NCI-H524 (cell line): ENCODE data around the gene GNMT.

Experiments used
- DNase-seq, 2 experiments: peaks; one replicate each; lab custom pipeline; 2025; lab: John Stamatoyannopoulos, UW

The GNMT gene

GRCh38 chr6:42960243-42961019, at the start of gene GNMT:
Gene GNMT (plus strand): TSS chr6:42960754. CDS start chr6:42960768, 14 bp downstream.
- DNase-seq: peak in 1 of 2 experiments; percentile 50

GRCh38 chr6:42911171-42912021, 49.2 kb upstream of the GNMT start:
- DNase-seq: peak in 1 of 2 experiments; percentile 68

GRCh38 chr6:42914546-42914945, 46.0 kb upstream of the GNMT start:
- DNase-seq: no peak

- no peak for DNase-seq
Measured at GRCh38 chr6:42915732-42916131, 44.8 kb upstream of the GNMT start, which contains the start of gene PTCRA. Gene PTCRA (plus strand): TSS chr6:42916053. CDS start chr6:42916070, 17 bp downstream.

GRCh38 chr6:42916288-42916687, 44.3 kb upstream of the GNMT start:
- no peak for DNase-seq

GRCh38 chr6:42921801-42922200, 38.8 kb upstream of the GNMT start:
- no peak for DNase-seq

- no peak for DNase-seq
Measured at GRCh38 chr6:42923666-42924065, 36.9 kb upstream of the GNMT start.

- DNase-seq: no peak
Measured at GRCh38 chr6:42925248-42925857, 35.2 kb upstream of the GNMT start.

- peak; percentile 97 to 99 for DNase-seq
Measured at GRCh38 chr6:42928986-42929820, 31.4 kb upstream of the GNMT start, which contains the start of gene CNPY3. Gene CNPY3 (plus strand): TSS chr6:42929480. CDS start chr6:42929571, 91 bp downstream.

GRCh38 chr6:42929821-42930360, 30.7 kb upstream of the GNMT start:
- DNase-seq: peak; percentile 78 to 85

GRCh38 chr6:42932412-42932811, 28.1 kb upstream of the GNMT start:
- DNase-seq: no peak

GRCh38 chr6:42933205-42933604, 27.3 kb upstream of the GNMT start:
- no peak for DNase-seq

- DNase-seq: no peak
Measured at GRCh38 chr6:42935322-42935721, 25.2 kb upstream of the GNMT start.

- DNase-seq: no peak
Measured at GRCh38 chr6:42936398-42936797, 24.2 kb upstream of the GNMT start.

- DNase-seq: no peak
Measured at GRCh38 chr6:42937548-42938427, 22.8 kb upstream of the GNMT start.

- DNase-seq: no peak
Measured at GRCh38 chr6:42938428-42938796, 22.1 kb upstream of the GNMT start.

- DNase-seq: peak in 1 of 2 experiments; percentile 20
Measured at GRCh38 chr6:42938987-42939809, 21.4 kb upstream of the GNMT start.

- no peak for DNase-seq
Measured at GRCh38 chr6:42939810-42940167, 20.8 kb upstream of the GNMT start.

GRCh38 chr6:42940493-42941045, 20.0 kb upstream of the GNMT start:
- DNase-seq: no peak
